Trophoblast cell (in vitro differentiated cells and primary cell): ENCODE results near the gene TSR3.

Experiments
- DNase-seq, 2 donors: peaks; one replicate each; pipeline ENCODE4 v3.0.0-alpha.2; 2016
- H2AFZ ChIP-seq: 2 replicates; pipeline ENCODE4 v1.6.1; 2013; ENCODE audit warnings: low read length, moderate library complexity, mild to moderate bottlenecking; ENCODE audit not compliant: insufficient read depth, poor library complexity
- H2AK5ac ChIP-seq: 2 replicates; pipeline ENCODE4 v1.6.1; 2013; ENCODE audit warnings: mild to moderate bottlenecking, low read length
- H2BK120ac ChIP-seq: 2 replicates; pipeline ENCODE4 v1.6.1; 2013; ENCODE audit warnings: low read length, mild to moderate bottlenecking, moderate library complexity; ENCODE audit not compliant: insufficient read depth, poor library complexity
- H2BK12ac ChIP-seq: 2 replicates; pipeline ENCODE4 v1.6.1; 2013; ENCODE audit warnings: mild to moderate bottlenecking, low read length, moderate library complexity
- H2BK5ac ChIP-seq: 2 replicates; pipeline ENCODE4 v1.6.1; 2013; ENCODE audit warnings: low read length, low read depth, moderate library complexity, mild to moderate bottlenecking; ENCODE audit not compliant: poor library complexity
- H3K14ac ChIP-seq: 2 replicates; pipeline ENCODE4 v1.6.1; 2013; ENCODE audit warnings: mild to moderate bottlenecking, low read length
- H3K18ac ChIP-seq: 2 replicates; pipeline ENCODE4 v1.6.1; 2013; ENCODE audit warnings: mild to moderate bottlenecking, low read length
- H3K23ac ChIP-seq: 2 replicates; pipeline ENCODE4 v1.6.1; 2013; ENCODE audit warnings: low read length
- H3K27ac ChIP-seq: 2 replicates; pipeline ENCODE4 v1.5.1; 2013; ENCODE audit warnings: low read depth, mild to moderate bottlenecking, inconsistent platforms, low read length, moderate library complexity
- H3K27me3 ChIP-seq: 2 replicates; pipeline ENCODE4 v1.6.1; 2013; ENCODE audit warnings: inconsistent platforms, mild to moderate bottlenecking, low read length, moderate library complexity; ENCODE audit not compliant: insufficient read depth
- H3K36me3 ChIP-seq, 2 experiments: 1 replicate in 1 of 2; 2 replicates in 1 of 2; pipeline ENCODE4 v1.6.1; 2013; ENCODE audit warnings: low read length in 2 of 2, mild to moderate bottlenecking in 2 of 2, moderate library complexity in 1 of 2; ENCODE audit not compliant: insufficient read depth in 2 of 2, control insufficient read depth in 1 of 2
- H3K4ac ChIP-seq: 2 replicates; pipeline ENCODE4 v1.6.1; 2013; ENCODE audit warnings: low read depth, mild to moderate bottlenecking, low read length, moderate library complexity
- H3K4me1 ChIP-seq, 2 experiments: 1 replicate in 1 of 2; 2 replicates in 1 of 2; pipeline ENCODE4 v1.6.1; 2013; ENCODE audit warnings: low read length in 2 of 2, mild to moderate bottlenecking in 2 of 2, moderate library complexity in 1 of 2; ENCODE audit not compliant: insufficient read depth in 2 of 2, control insufficient read depth in 1 of 2
- H3K4me2 ChIP-seq: 2 replicates; pipeline ENCODE4 v1.6.1; 2013; ENCODE audit warnings: inconsistent platforms, mild to moderate bottlenecking, low read length, moderate library complexity
- H3K4me3 ChIP-seq: 2 replicates; pipeline ENCODE4 v1.5.1; 2013; ENCODE audit warnings: mild to moderate bottlenecking, low read depth, low read length, inconsistent platforms
- H3K79me1 ChIP-seq: one replicate; pipeline ENCODE4 v1.6.1; 2013; ENCODE audit warnings: low read length
- H3K79me2 ChIP-seq: 2 replicates; pipeline ENCODE4 v1.6.1; 2013; ENCODE audit warnings: low read length, mild to moderate bottlenecking; ENCODE audit not compliant: control insufficient read depth, insufficient read depth, poor library complexity
- H3K9ac ChIP-seq: 2 replicates; pipeline ENCODE4 v1.6.1; 2013; ENCODE audit warnings: mild to moderate bottlenecking, low read length
- H3K9me3 ChIP-seq: 2 replicates; pipeline ENCODE4 v1.6.1; 2013; ENCODE audit warnings: low read depth, mild to moderate bottlenecking, control low read depth, inconsistent platforms, low read length; ENCODE audit not compliant: insufficient read depth
- H4K12ac ChIP-seq: 2 replicates; pipeline ENCODE4 v1.6.1; 2013; ENCODE audit warnings: low read depth, mild to moderate bottlenecking, low read length, moderate library complexity
- H4K8ac ChIP-seq: 2 replicates; pipeline ENCODE4 v1.6.1; 2013; ENCODE audit warnings: low read depth, mild to moderate bottlenecking, low read length, moderate library complexity
- H4K91ac ChIP-seq: one replicate; pipeline ENCODE4 v1.6.1; 2013; ENCODE audit warnings: low read depth, mild to moderate bottlenecking, low read length, moderate library complexity
- WGBS: extraction: QIAGEN DNeasy Blood & Tissue Kit; methylation state at CpG from one replicate; pipeline ENCODE4 v1.1.7; 2013; ENCODE audit warnings: missing lambda C conversion rate; ENCODE audit not compliant: insufficient read length, insufficient coverage; ENCODE audit errors: extremely low coverage; 5-methylcytosine and 5-hydroxymethylcytosine counted together

Gene TSR3

DNA sequence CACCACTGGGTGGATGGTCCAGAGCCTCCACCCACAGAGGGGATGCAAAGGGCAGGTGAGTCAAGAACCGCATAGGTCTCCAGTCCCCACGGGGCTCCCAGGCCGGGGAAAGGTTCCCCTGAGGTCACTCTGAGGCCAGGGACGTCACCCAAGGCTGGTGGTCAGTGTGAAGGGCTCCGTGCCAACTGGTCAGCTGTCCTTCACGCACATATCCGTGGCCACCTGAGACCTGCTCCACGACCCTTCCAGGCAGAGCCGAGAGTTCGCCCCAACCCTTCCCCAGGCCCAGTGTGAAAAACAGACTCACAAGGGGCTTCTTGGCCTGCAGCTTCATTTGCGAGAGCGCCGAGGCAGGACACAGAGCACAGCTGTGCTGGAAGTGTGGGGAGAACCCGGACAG is 2.8 kb downstream of the TSR3 start:
- Histone ChIP-seq H2AK5ac (no peak overlapping the region), H3K4me2 (no peak overlapping the region), H2AFZ (no peak overlapping the region), H2BK5ac (no peak overlapping the region), H3K14ac (no peak overlapping the region), H3K36me3 (peaks cover 31 to 32% of the 10 kb centered on the region in 2 experiments), H4K91ac (no peak overlapping the region), H3K27ac (no peak overlapping the region), H3K18ac (no peak overlapping the region), H3K4me3 (no peak overlapping the region), H3K27me3 (no peaks in the 10 kb centered on the region), H2BK120ac (no peak overlapping the region), H3K4me1 (peaks cover 8 to 9% of the 10 kb centered on the region in 2 experiments), H3K79me2 (peaks cover 9% of the 10 kb centered on the region), H2BK12ac (no peak overlapping the region), H4K8ac (no peak overlapping the region), H3K79me1 (peaks cover 8% of the 10 kb centered on the region), H3K9me3 (no peaks in the 10 kb centered on the region), H3K23ac (no peak overlapping the region), H4K12ac (no peak overlapping the region), H3K4ac (no peak overlapping the region), H3K9ac (no peak overlapping the region)
- WGBS: no CpG with 5 or more reads among the region's 14 CpGs
- no peak for DNase-seq

DNA sequence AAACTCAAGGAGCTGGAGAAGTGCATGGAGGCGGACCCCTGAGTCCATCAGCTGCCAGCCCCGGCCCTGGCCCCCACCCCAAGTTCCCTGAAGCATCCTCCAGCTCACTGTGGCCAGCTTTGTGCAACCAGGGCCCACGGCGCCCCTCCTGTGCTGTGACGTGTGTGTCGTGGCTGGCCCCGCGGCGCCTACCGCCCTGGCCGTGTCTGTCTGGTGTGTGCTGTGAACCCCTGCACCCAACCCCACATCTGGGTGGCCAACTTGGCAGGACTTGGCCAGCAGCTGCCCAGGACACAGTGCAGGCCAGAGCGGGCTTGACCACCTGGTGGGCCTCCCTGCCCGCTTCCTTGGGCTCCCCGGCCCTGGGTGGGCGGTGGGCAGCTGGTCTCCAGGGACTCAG is 3.2 kb downstream of the TSR3 start:
- Histone ChIP-seq H2BK12ac (no peak overlapping the region), H3K18ac (no peak overlapping the region), H2AK5ac (no peak overlapping the region), H3K4me1 (peaks cover 8 to 9% of the 10 kb centered on the region in 2 experiments), H3K9me3 (no peaks in the 10 kb centered on the region), H3K14ac (no peak overlapping the region), H2BK120ac (no peak overlapping the region), H3K79me1 (peaks cover 8% of the 10 kb centered on the region), H3K23ac (no peak overlapping the region), H3K79me2 (peaks cover 9% of the 10 kb centered on the region), H3K4me3 (no peak overlapping the region), H3K9ac (no peak overlapping the region), H2BK5ac (no peak overlapping the region), H4K12ac (no peak overlapping the region), H2AFZ (no peak overlapping the region), H4K91ac (no peak overlapping the region), H4K8ac (no peak overlapping the region), H3K36me3 (peaks cover 31 to 32% of the 10 kb centered on the region in 2 experiments), H3K4ac (no peak overlapping the region), H3K27me3 (no peaks in the 10 kb centered on the region), H3K27ac (no peak overlapping the region), H3K4me2 (no peak overlapping the region)
- no peak for DNase-seq
- no CpG with 5 or more reads among the region's 15 CpGs for WGBS

DNA sequence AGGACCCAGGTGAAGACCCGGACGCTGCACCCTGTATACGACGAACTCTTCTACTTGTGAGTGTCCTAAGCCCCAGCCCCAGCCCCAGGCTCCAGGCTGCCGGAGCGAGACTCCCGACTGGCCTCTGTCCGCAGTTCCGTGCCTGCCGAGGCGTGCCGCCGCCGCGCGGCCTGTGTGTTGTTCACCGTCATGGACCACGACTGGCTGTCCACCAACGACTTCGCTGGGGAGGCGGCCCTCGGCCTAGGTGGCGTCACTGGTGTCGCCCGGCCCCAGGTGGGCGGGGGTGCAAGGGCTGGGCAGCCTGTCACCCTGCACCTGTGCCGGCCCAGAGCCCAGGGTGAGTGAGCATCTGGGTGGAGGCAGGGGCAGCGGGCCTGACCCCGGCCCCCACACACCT is 3.7 kb downstream of the TSR3 start:
- Histone ChIP-seq H3K4me3 (no peak overlapping the region), H3K9ac (no peak overlapping the region), H4K12ac (no peak overlapping the region), H3K79me2 (peaks cover 9% of the 10 kb centered on the region), H2BK120ac (no peak overlapping the region), H3K27me3 (no peaks in the 10 kb centered on the region), H3K4me2 (no peak overlapping the region), H3K27ac (no peak overlapping the region), H3K9me3 (no peaks in the 10 kb centered on the region), H3K14ac (no peak overlapping the region), H2AK5ac (no peak overlapping the region), H3K4ac (no peak overlapping the region), H4K91ac (no peak overlapping the region), H3K79me1 (peaks cover 8% of the 10 kb centered on the region), H2BK5ac (no peak overlapping the region), H2AFZ (no peak overlapping the region), H3K18ac (no peak overlapping the region), H2BK12ac (no peak overlapping the region), H3K23ac (no peak overlapping the region), H3K4me1 (peaks cover 8 to 9% of the 10 kb centered on the region in 2 experiments), H4K8ac (no peak overlapping the region), H3K36me3 (peaks cover 31 to 32% of the 10 kb centered on the region in 2 experiments)
- DNase-seq: no peak
- WGBS: no CpG with 5 or more reads among the region's 29 CpGs

DNA sequence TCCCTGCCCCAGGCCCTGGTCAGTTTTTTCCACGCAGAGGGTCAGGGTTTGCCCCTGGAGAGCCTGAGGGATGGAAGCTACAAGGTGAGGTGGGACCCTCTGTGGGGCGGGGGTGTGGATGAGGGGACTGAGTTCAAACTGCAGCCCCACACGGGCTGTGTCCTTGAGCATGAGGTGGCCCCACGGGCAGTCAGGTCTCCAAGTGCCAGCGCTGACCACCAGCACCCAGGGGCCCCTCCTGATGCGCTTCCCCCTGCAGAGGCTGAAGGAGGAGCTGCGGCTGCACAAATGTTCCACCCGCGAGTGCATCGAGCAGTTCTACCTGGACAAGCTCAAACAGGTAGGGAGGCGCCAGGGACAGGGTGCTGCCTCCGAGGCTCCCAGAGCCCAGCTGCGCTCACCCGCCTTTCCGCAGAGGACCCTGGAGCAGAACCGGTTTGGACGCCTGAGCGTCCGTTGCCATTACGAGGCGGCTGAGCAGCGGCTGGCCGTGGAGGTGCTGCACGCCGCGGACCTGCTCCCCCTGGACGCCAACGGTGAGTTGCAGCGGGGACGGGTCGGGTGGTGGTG is 4.3 kb downstream of the TSR3 start:
- Histone ChIP-seq H4K8ac (no peak overlapping the region), H3K4ac (no peak overlapping the region), H3K27ac (no peak overlapping the region), H3K79me1 (peaks cover 8% of the 10 kb centered on the region), H3K9me3 (peaks cover 2% of the 10 kb centered on the region), H2AFZ (no peak overlapping the region), H3K23ac (no peak overlapping the region), H4K91ac (no peak overlapping the region), H3K14ac (no peak overlapping the region), H3K27me3 (no peaks in the 10 kb centered on the region), H3K4me3 (no peak overlapping the region), H3K9ac (no peak overlapping the region), H3K36me3 (peaks cover 31 to 32% of the 10 kb centered on the region in 2 experiments), H3K18ac (no peak overlapping the region), H3K4me1 (peaks cover 5 to 11% of the 10 kb centered on the region in 2 experiments), H3K4me2 (no peak overlapping the region), H4K12ac (no peak overlapping the region), H2BK5ac (no peak overlapping the region), H2AK5ac (no peak overlapping the region), H2BK12ac (no peak overlapping the region), H2BK120ac (no peak overlapping the region), H3K79me2 (peaks cover 9% of the 10 kb centered on the region)
- DNase-seq: no peak
- no CpG with 5 or more reads among the region's 31 CpGs for WGBS
